Hepatocyte (in vitro differentiated cells): ENCODE measurements around the gene IFT27.

Experiments
- CTCF ChIP-seq: fragments of 200-600 bp; sonication (generic); IDR thresholded peaks from 2 replicates; pipeline ENCODE4 v1.5.1; 2016; ENCODE audit warnings: antibody characterized with exemption, mild to moderate bottlenecking; ENCODE audit not compliant: poor library complexity
- EZH2phosphoT487 ChIP-seq: fragments of 200-600 bp; sonication (generic); IDR thresholded peaks from one replicate; pipeline ENCODE4 v1.6.1; 2018; ENCODE audit warnings: antibody characterized with exemption, mild to moderate bottlenecking, low read depth, moderate library complexity; ENCODE audit not compliant: unreplicated experiment, severe bottlenecking

- TF ChIP-seq CTCF (peak; percentile 64), EZH2phosphoT487 (no peak)
Observed at GRCh38 chr22:36757668-36758211, 18.2 kb downstream of the IFT27 start.
